Neuronal stem cell (in vitro differentiated cells): ENCODE results near the gene BLOC1S3.

ENCODE experiments used
- DNase-seq: peaks from one replicate; pipeline ENCODE4 v3.0.0-alpha.2; 2013; ENCODE audit warnings: low spot score
- H2AFZ ChIP-seq: one replicate; pipeline ENCODE4 v1.6.1; 2013; ENCODE audit warnings: mild to moderate bottlenecking, low read length, inconsistent platforms
- H2AK5ac ChIP-seq: 2 replicates; pipeline ENCODE4 v1.6.1; 2013; ENCODE audit warnings: low read depth, mild to moderate bottlenecking, inconsistent platforms, low read length, moderate library complexity, mixed read lengths
- H2BK120ac ChIP-seq: 2 replicates; pipeline ENCODE4 v1.6.1; 2013; ENCODE audit warnings: low read depth, mild to moderate bottlenecking, inconsistent platforms, low read length, moderate library complexity, mixed read lengths
- H2BK12ac ChIP-seq: one replicate; pipeline ENCODE4 v1.6.1; 2013; ENCODE audit warnings: low read length, inconsistent platforms
- H2BK15ac ChIP-seq: 2 replicates; pipeline ENCODE4 v1.6.1; 2013; ENCODE audit warnings: mild to moderate bottlenecking, low read length, inconsistent platforms, mixed read lengths
- H2BK5ac ChIP-seq: one replicate; pipeline ENCODE4 v1.6.1; 2013; ENCODE audit warnings: inconsistent platforms, mild to moderate bottlenecking, low read length, moderate library complexity
- H3K14ac ChIP-seq: one replicate; pipeline ENCODE4 v1.6.1; 2013; ENCODE audit warnings: low read length, inconsistent platforms
- H3K18ac ChIP-seq: 2 replicates; pipeline ENCODE4 v1.6.1; 2013; ENCODE audit warnings: low read length, inconsistent platforms
- H3K23ac ChIP-seq: 2 replicates; pipeline ENCODE4 v1.6.1; 2013; ENCODE audit warnings: low read depth, mild to moderate bottlenecking, mixed read lengths, low read length, inconsistent platforms; ENCODE audit not compliant: poor library complexity
- H3K27ac ChIP-seq: replicated peaks from 3 replicates; pipeline ENCODE4 v1.5.1; 2013; ENCODE audit warnings: low read length, inconsistent platforms
- H3K27me3 ChIP-seq, 3 experiments: 2 replicates each; pipeline ENCODE4 v1.6.1; 2013; ENCODE audit warnings: low read length in 3 of 3, mild to moderate bottlenecking in 2 of 3, inconsistent platforms in 1 of 3, low read depth in 1 of 3, mixed read lengths in 1 of 3, moderate library complexity in 1 of 3; ENCODE audit not compliant: control insufficient read depth in 3 of 3, insufficient read depth in 3 of 3
- H3K36me3 ChIP-seq, 2 donors: replicated peaks in 1 of 2; 2 replicates each; pipeline ENCODE4 v1.6.1; 2013; ENCODE audit warnings: low read length in 2 of 2; ENCODE audit not compliant: control insufficient read depth in 2 of 2, insufficient read depth in 2 of 2
- H3K4ac ChIP-seq: 2 replicates; pipeline ENCODE4 v1.6.1; 2013; ENCODE audit warnings: inconsistent platforms, mild to moderate bottlenecking, low read length, moderate library complexity
- H3K4me1 ChIP-seq, 2 donors: 1 replicate in 1 of 2; 2 replicates in 1 of 2; pipeline ENCODE4 v1.6.1; 2013; ENCODE audit warnings: low read length in 2 of 2, low read depth in 1 of 2; ENCODE audit not compliant: control insufficient read depth in 2 of 2, insufficient read depth in 1 of 2
- H3K4me2 ChIP-seq: one replicate; pipeline ENCODE4 v1.6.1; 2013; ENCODE audit warnings: mild to moderate bottlenecking, low read length, inconsistent platforms; ENCODE audit not compliant: insufficient read depth, poor library complexity, severe bottlenecking
- H3K4me3 ChIP-seq, 2 donors: 2 replicates each; pipeline ENCODE4 v1.5.1; 2013; ENCODE audit warnings: low read length in 2 of 2, mild to moderate bottlenecking in 2 of 2, inconsistent platforms in 1 of 2, moderate library complexity in 1 of 2
- H3K79me1 ChIP-seq: one replicate; pipeline ENCODE4 v1.6.1; 2013; ENCODE audit warnings: low read depth, mild to moderate bottlenecking, inconsistent platforms, low read length, moderate library complexity
- H3K9ac ChIP-seq: one replicate; pipeline ENCODE4 v1.6.1; 2013; ENCODE audit warnings: mild to moderate bottlenecking, low read depth, low read length, inconsistent platforms; ENCODE audit not compliant: poor library complexity
- H3K9me3 ChIP-seq, 2 donors: replicated peaks in 1 of 2; 2 replicates each; pipeline versions ENCODE3 to v1.6.1; 2013; ENCODE audit warnings: low read length in 2 of 2, mild to moderate bottlenecking in 2 of 2, inconsistent platforms in 1 of 2, low read depth in 1 of 2, mixed read lengths in 1 of 2, moderate library complexity in 1 of 2; ENCODE audit not compliant: control insufficient read depth in 2 of 2, insufficient read depth in 1 of 2
- H4K8ac ChIP-seq: one replicate; pipeline ENCODE4 v1.6.1; 2013; ENCODE audit warnings: low read depth, mild to moderate bottlenecking, inconsistent platforms, low read length, moderate library complexity
- H4K91ac ChIP-seq: one replicate; pipeline ENCODE4 v1.6.1; 2013; ENCODE audit warnings: low read length, low read depth, mild to moderate bottlenecking, inconsistent platforms; ENCODE audit not compliant: poor library complexity
- WGBS, 2 donors: extraction: QIAGEN DNeasy Blood & Tissue Kit; methylation state at CpG; one replicate each; pipeline ENCODE4 v1.1.7; 2013; ENCODE audit warnings: missing lambda C conversion rate in 2 of 2, mixed read lengths in 1 of 2; ENCODE audit not compliant: insufficient read length in 2 of 2, insufficient replicate concordance in 1 of 2; ENCODE audit errors: extremely low coverage in 2 of 2; 5-methylcytosine and 5-hydroxymethylcytosine counted together

The BLOC1S3 gene

DNA sequence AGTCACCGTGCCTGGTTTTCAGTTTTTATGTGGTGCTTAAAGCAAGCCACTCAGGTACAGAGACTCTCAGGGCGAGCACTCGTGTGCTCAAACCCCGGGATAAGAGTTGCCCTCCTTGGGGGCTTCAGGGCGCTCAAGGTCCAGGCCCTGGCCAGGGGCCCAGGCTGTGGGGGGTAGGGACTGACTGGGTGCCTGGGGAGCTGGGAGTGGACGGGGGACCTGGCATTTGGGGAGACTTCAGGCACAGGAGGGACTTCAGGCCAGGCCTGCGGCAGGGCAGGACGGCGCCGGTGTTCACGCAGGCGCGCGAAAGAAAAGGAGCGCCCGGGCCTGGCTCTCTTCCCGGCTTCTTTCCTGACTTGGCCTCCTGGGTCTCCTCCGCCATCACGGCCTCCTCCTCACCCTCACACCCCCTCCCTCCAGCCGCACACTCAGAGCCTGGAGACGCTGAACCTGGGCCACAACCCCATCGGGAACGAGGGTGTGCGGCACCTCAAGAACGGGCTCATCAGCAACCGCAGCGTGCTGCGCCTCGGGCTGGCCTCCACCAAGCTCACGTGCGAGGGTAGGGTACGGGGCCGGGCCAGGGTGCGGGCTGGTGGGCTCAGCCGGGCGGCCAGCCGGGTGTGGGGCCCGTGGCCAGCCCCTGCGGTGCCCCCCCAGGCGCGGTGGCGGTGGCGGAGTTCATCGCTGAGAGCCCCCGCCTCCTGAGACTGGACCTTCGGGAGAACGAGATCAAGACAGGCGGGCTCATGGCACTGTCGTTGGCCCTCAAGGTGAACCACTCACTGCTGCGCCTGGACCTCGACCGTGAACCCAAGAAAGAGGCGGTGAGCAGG is 33.9 kb upstream of the BLOC1S3 start:
- H2AFZ ChIP-seq: no peak overlapping the region
- no peaks in the 10 kb centered on the region for H3K4me1 ChIP-seq
- H4K91ac ChIP-seq: no peak overlapping the region
- no peak overlapping the region for H3K9ac ChIP-seq
- H2BK5ac ChIP-seq: no peak overlapping the region
- no peak overlapping the region for H2AK5ac ChIP-seq
- no peak overlapping the region for H3K14ac ChIP-seq
- no peak overlapping the region for H2BK12ac ChIP-seq
- no peak overlapping the region for H2BK120ac ChIP-seq
- no peak overlapping the region for H3K18ac ChIP-seq
- peaks cover 20% of the 10 kb centered on the region for H3K79me1 ChIP-seq
- no peak overlapping the region for H3K27ac ChIP-seq
- H3K36me3 ChIP-seq: peaks cover 26 to 68% of the 10 kb centered on the region in 2 donors
- H4K8ac ChIP-seq: no peak overlapping the region
- peaks cover 0 to 2% of the 10 kb centered on the region in 2 donors for H3K9me3 ChIP-seq
- H3K4ac ChIP-seq: no peak overlapping the region
- no CpG with 5 or more reads among the region's 53 CpGs for WGBS, 2 donors
- no peaks in the 10 kb centered on the region for H3K27me3 ChIP-seq
- H3K4me2 ChIP-seq: no peak overlapping the region
- H3K4me3 ChIP-seq: no peak overlapping the region
- H2BK15ac ChIP-seq: no peak overlapping the region
- H3K23ac ChIP-seq: no peak overlapping the region
- no peak for DNase-seq

DNA sequence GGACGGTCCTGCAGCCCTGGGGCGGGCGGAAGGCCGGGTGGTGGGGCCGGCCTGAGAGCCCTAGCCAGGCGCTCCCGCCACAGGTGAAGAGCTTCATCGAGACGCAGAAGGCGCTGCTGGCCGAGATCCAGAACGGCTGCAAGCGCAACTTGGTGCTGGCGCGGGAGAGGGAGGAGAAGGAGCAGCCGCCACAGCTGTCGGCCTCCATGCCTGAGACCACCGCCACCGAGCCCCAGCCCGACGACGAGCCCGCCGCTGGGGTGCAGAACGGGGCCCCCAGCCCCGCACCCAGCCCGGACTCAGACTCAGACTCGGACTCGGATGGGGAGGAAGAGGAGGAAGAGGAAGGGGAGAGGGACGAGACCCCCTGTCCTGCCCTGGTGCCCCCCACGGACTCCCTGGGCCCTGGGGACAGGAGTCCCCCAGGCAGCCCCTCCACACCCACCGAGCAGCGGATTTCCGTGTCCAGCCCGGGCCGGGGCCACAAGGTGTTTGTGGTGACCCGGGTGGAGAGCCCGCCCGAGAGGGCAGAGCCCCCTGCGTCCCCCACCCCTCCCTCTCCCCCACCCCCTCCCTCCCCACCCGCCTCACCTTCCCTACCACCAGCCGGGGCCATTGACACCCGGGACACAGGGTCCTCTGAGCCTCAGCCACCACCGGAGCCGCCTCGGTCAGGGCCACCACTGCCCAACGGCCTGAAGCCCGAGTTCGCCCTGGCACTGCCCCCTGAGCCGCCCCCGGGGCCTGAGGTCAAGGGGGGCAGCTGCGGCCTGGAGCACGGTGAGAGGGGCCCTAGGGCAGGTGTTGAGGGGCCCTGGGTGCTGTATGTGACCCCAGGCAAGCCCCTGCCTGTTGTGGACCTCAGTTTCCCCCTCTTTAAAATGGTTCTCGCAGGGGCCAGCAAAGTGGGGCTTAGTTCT is 33.1 kb upstream of the BLOC1S3 start:
- peaks cover 26 to 70% of the 10 kb centered on the region in 2 donors for H3K36me3 ChIP-seq
- H3K27me3 ChIP-seq: peaks cover 0 to 2% (median 0%) of the 10 kb centered on the region in 3 experiments
- no peak overlapping the region for H3K4ac ChIP-seq
- H2BK12ac ChIP-seq: no peak overlapping the region
- no peak overlapping the region for H3K9ac ChIP-seq
- no peak overlapping the region for H2AK5ac ChIP-seq
- H3K14ac ChIP-seq: no peak overlapping the region
- H2BK120ac ChIP-seq: no peak overlapping the region
- no peak overlapping the region for H3K4me2 ChIP-seq
- H2BK5ac ChIP-seq: no peak overlapping the region
- H3K23ac ChIP-seq: no peak overlapping the region
- H3K18ac ChIP-seq: no peak overlapping the region
- no peaks in the 10 kb centered on the region for H3K4me1 ChIP-seq
- DNase-seq: no peak
- no peak overlapping the region for H2AFZ ChIP-seq
- H3K4me3 ChIP-seq: no peak overlapping the region
- peaks cover 0 to 2% of the 10 kb centered on the region in 2 donors for H3K9me3 ChIP-seq
- no peak overlapping the region for H4K91ac ChIP-seq
- H2BK15ac ChIP-seq: no peak overlapping the region
- H4K8ac ChIP-seq: no peak overlapping the region
- H3K79me1 ChIP-seq: peaks cover 16% of the 10 kb centered on the region
- WGBS, 2 donors: no CpG with 5 or more reads among the region's 54 CpGs
- H3K27ac ChIP-seq: no peak overlapping the region

DNA sequence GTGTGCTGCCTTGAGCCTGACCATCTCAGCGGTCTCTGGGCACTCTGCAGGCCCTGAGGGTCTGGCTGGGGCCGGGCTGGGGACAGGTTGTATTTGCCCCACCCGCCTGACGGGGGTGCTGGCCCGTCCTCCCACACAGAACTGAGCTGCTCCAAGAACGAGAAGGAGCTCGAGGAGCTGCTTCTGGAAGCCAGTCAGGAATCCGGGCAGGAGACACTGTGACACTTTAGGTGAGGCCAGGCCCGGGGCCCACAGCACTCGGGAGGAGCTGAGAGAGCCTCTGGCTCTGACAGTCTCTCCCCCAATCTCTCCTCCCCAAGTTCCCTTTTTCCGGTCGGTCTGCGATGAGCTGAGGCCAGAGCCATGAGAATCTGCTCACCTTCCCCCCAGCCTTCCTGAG is 32.3 kb upstream of the BLOC1S3 start:
- H3K27ac ChIP-seq: no peak overlapping the region
- H3K4me2 ChIP-seq: no peak overlapping the region
- no peak overlapping the region for H3K14ac ChIP-seq
- DNase-seq: no peak
- H2AK5ac ChIP-seq: no peak overlapping the region
- H3K27me3 ChIP-seq: peaks cover 0 to 3% (median 0%) of the 10 kb centered on the region in 3 experiments
- no CpG with 5 or more reads among the region's 13 CpGs for WGBS, 2 donors
- no peaks in the 10 kb centered on the region for H3K4me1 ChIP-seq
- no peak overlapping the region for H4K8ac ChIP-seq
- H2BK15ac ChIP-seq: no peak overlapping the region
- H3K18ac ChIP-seq: no peak overlapping the region
- no peak overlapping the region for H3K23ac ChIP-seq
- no peak overlapping the region for H2AFZ ChIP-seq
- no peak overlapping the region for H2BK12ac ChIP-seq
- H3K9me3 ChIP-seq: peaks cover 0 to 2% of the 10 kb centered on the region in 2 donors
- H3K4me3 ChIP-seq: no peak overlapping the region
- no peak overlapping the region for H4K91ac ChIP-seq
- H2BK120ac ChIP-seq: no peak overlapping the region
- no peak overlapping the region for H3K4ac ChIP-seq
- H3K79me1 ChIP-seq: peaks cover 14% of the 10 kb centered on the region
- H3K9ac ChIP-seq: no peak overlapping the region
- peaks cover 23 to 70% of the 10 kb centered on the region in 2 donors for H3K36me3 ChIP-seq
- H2BK5ac ChIP-seq: peak overlapping the region; percentile 24

DNA sequence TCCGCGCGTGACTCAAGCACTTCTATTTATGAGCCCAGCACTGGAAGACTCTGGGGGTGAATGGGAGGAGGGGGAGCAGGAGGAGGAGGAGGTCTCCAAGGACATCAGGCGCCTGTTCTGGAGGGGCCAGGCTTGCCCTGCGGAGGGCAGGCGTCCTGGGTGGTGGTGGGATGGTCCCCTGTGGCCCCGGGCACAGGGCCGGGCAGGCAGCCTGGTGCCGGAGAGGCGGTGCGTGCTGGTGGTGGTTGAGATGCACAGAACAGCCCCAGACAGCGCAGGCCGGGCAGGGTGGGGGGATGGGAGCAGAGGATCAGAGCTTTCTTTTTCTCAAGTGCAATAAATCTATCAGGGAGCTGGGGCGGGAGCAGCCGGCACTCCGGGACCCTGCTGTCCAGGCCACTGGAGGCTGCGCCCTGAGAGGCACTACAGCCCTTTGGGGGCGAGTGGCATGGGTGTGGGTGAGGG is 31.8 kb upstream of the BLOC1S3 start:
- no peak overlapping the region for H3K23ac ChIP-seq
- H2AK5ac ChIP-seq: no peak overlapping the region
- no peak overlapping the region for H2BK12ac ChIP-seq
- no peak overlapping the region for H3K4me2 ChIP-seq
- H3K36me3 ChIP-seq: peaks cover 18 to 64% of the 10 kb centered on the region in 2 donors
- H3K4me1 ChIP-seq: no peaks in the 10 kb centered on the region
- peaks cover 0 to 2% of the 10 kb centered on the region in 2 donors for H3K9me3 ChIP-seq
- no peak overlapping the region for H2BK120ac ChIP-seq
- H3K27ac ChIP-seq: no peak overlapping the region
- H2BK5ac ChIP-seq: no peak overlapping the region
- H3K79me1 ChIP-seq: peaks cover 14% of the 10 kb centered on the region
- H3K18ac ChIP-seq: no peak overlapping the region
- no peak overlapping the region for H4K91ac ChIP-seq
- H2AFZ ChIP-seq: no peak overlapping the region
- H3K4me3 ChIP-seq: no peak overlapping the region
- no peak overlapping the region for H3K4ac ChIP-seq
- H2BK15ac ChIP-seq: no peak overlapping the region
- no peak for DNase-seq
- no peak overlapping the region for H3K14ac ChIP-seq
- WGBS, 2 donors: no CpG with 5 or more reads among the region's 18 CpGs
- H3K27me3 ChIP-seq: peaks cover 0 to 8% (median 0%) of the 10 kb centered on the region in 3 experiments
- H4K8ac ChIP-seq: no peak overlapping the region
- H3K9ac ChIP-seq: no peak overlapping the region
